H1 (cell line): ENCODE data around the gene NUAK1. TPM values are rescaled to one million over a fixed set of nuclear protein-coding genes. Genes with fewer than 3 reads are reported as not detected.

Experiments
- CBX8 ChIP-seq: fragments of 300-800, 300-1000 bp; sonication (generic); IDR thresholded peaks from 2 replicates; pipeline ENCODE4 v1.7.1; 2016; ENCODE audit warnings: low read depth, low read length, borderline replicate concordance
- CHD7 ChIP-seq: fragments of 300-600 bp; sonication (generic); IDR thresholded peaks from 2 replicates; pipeline ENCODE4 v1.7.1; 2012; ENCODE audit warnings: low read length, moderate library complexity, mild to moderate bottlenecking, inconsistent platforms; ENCODE audit not compliant: insufficient replicate concordance
- SIN3A ChIP-seq, 2 experiments: IDR thresholded peaks in 1 of 2; conservative IDR thresholded peaks in 1 of 2; 2 replicates each; pipeline ENCODE4 v1.6.1; 2011 to 2012; ENCODE audit warnings: low read length in 2 of 2, improper control_type of control experiment in 1 of 2, low read depth in 1 of 2, mild to moderate bottlenecking in 1 of 2
- TEAD4 ChIP-seq: IDR thresholded peaks from 2 replicates; pipeline ENCODE4 v1.6.1; 2012; ENCODE audit warnings: low read depth, low read length, inconsistent platforms, mixed read lengths
- polyA plus RNA-seq, 7 experiments: library from polyadenylated mRNA; depleted of rRNA in 3 of 7; stranded (reverse) in 5 of 7; unstranded in 2 of 7; fragments of >200 nt in 5 of 7; fragments of 200-250 nt in 2 of 7; gene quantifications; 1 replicate in 5 of 7; 2 replicates in 1 of 7; 4 replicates in 1 of 7; pipeline versions ENCODE4 v1.2.1 to v1.2.3, GENCODE V29; 2011 to 2013; ENCODE audit warnings: missing spikeins in 2 of 7, mixed read lengths in 2 of 7
- total RNA-seq: library from RNA; stranded (reverse); fragmentation: NEBNext Ultra II Directional; extraction: Animal tissue kit (Norgen Biotek cat#: 25700); gene quantifications from 2 replicates; pipeline ENCODE4 v1.2.1, GENCODE V29; 2021
- TF ChIP-seq, protein P1 (sequence below): IDR thresholded peaks from 2 replicates; pipeline ENCODE4 v1.6.1; 2012; ENCODE audit warnings: low read length, inconsistent platforms
- TF ChIP-seq, protein P2 (sequence below): IDR thresholded peaks from 2 replicates; pipeline ENCODE4 v1.6.1; 2011; ENCODE audit warnings: low read depth, mild to moderate bottlenecking, low read length; ENCODE audit not compliant: insufficient read depth

Gene NUAK1
- total and polyA plus RNA-seq, 2 of the 8 experiments (the other 6 are each of a cell fraction or from before 2014, with no cell fraction given), result 6.7 to 18.2 TPM

DNA sequence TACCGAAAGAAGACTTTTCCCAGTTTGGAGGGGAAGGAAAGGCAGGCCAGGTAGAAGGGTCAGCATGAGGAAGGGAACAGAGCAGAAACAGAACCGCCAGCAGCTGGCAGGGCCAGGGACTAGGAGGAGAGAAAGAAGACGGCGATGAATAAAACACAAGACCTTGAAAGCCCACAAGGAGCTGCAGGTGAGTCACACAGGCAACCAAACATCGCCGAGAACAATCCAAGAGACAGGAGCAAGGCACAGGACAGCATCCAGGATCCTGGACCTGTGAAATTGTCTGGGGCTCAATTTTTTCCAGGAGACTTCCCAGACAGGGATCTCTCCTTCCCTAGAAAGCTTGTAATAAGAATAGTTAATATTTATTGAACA lies 47.3 kb downstream of the NUAK1 start (continued):
- TF ChIP-seq, protein P1, sequence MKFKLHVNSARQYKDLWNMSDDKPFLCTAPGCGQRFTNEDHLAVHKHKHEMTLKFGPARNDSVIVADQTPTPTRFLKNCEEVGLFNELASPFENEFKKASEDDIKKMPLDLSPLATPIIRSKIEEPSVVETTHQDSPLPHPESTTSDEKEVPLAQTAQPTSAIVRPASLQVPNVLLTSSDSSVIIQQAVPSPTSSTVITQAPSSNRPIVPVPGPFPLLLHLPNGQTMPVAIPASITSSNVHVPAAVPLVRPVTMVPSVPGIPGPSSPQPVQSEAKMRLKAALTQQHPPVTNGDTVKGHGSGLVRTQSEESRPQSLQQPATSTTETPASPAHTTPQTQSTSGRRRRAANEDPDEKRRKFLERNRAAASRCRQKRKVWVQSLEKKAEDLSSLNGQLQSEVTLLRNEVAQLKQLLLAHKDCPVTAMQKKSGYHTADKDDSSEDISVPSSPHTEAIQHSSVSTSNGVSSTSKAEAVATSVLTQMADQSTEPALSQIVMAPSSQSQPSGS, result no peak
- no peak for TF ChIP-seq CBX8
- no peak for TF ChIP-seq CHD7
- TF ChIP-seq SIN3A (conservative IDR thresholded peaks at IDR 0.05 in 1 of 2, IDR thresholded peaks at IDR 0.05 in 1 of 2; ENCODE audit: low read depth in 1 of 2, low read length in 2 of 2), result no peak
- no peak for TF ChIP-seq TEAD4
- TF ChIP-seq, protein P2, sequence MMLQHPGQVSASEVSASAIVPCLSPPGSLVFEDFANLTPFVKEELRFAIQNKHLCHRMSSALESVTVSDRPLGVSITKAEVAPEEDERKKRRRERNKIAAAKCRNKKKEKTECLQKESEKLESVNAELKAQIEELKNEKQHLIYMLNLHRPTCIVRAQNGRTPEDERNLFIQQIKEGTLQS, result no peak
